Pancreas (tissue), 10 donors: ENCODE data around the gene ZBP1. TPM values are rescaled to one million over a fixed set of nuclear protein-coding genes. Genes with fewer than 3 reads are reported as not detected.

Experiments
- ATAC-seq, 4 donors: fragments of 200-7000 bp; cut with Tn5 transposase; one replicate each; pipeline versions ENCODE4 v1.8.0 to v1.9.1; 2020; ENCODE audit warnings: mild to moderate bottlenecking in 4 of 4, moderate library complexity in 4 of 4
- DNase-seq, 6 donors: peaks; one replicate each; pipeline ENCODE4 v3.0.0-alpha.2; 2020
- FAIRE-seq: peaks from 2 replicates; lab custom pipeline; 2012; peaks lifted over from hg19 to GRCh38; lab: Jason Lieb, UNC
- H3K27ac ChIP-seq, 4 donors: fragments of 200-600 bp; sonication (generic); 1 replicate in 3 of 4; 2 replicates in 1 of 4; pipeline versions ENCODE4 v1.5.0 to v1.8.0; 2020
- H3K27me3 ChIP-seq, 4 donors: fragments of 200-600 bp; one replicate each; pipeline ENCODE4 v1.8.0; 2021
- H3K36me3 ChIP-seq, 3 donors: fragments of 200-600 bp; sonication (generic) in 1 of 3; one replicate each; pipeline versions ENCODE4 v1.5.0 to v1.8.0; 2020 to 2021
- H3K4me1 ChIP-seq, 3 donors: fragments of 200-600 bp; one replicate each; pipeline ENCODE4 v1.8.0; 2021
- H3K4me3 ChIP-seq, 4 donors: fragments of 200-600 bp; sonication (generic) in 2 of 4; one replicate each; pipeline versions ENCODE4 v1.5.0 to v1.8.0; 2020 to 2021
- H3K9me3 ChIP-seq, 4 donors: fragments of 200-600 bp; one replicate each; pipeline ENCODE4 v1.8.0; 2021
- CTCF ChIP-seq, 4 donors: fragments of 200-600 bp; sonication (generic) in 3 of 4; IDR thresholded peaks; one replicate each; pipeline versions ENCODE4 v1.5.0 to v1.8.0; 2021; ENCODE audit warnings: antibody characterized with exemption in 4 of 4
- WGBS, 2 donors: extraction: QIAGEN DNeasy Blood & Tissue Kit; methylation state at CpG; one replicate each; pipeline ENCODE4 v1.1.7; 2013; 5-methylcytosine and 5-hydroxymethylcytosine counted together
- intact Hi-C, 3 donors: fragments of 100-400 bp; cut with DNase I; formaldehyde crosslinking; loops; one replicate each; pipeline versions ENCODE4 v1.11.1 to v1.14.2; 2022
- polyA plus RNA-seq, 2 donors: library from polyadenylated mRNA; stranded (reverse); fragments of 200-250 nt; gene quantifications; one replicate each; pipeline ENCODE4 v1.2.3, GENCODE V29; 2013
- total RNA-seq, 6 donors: library from RNA; stranded (reverse); fragmentation: NEBNext Ultra II Directional in 4 of 6; extraction: Animal tissue kit (Norgen Biotek cat#: 25700) in 4 of 6; gene quantifications; one replicate each; pipeline versions ENCODE4 v1.2.1 to v1.2.4, GENCODE V29; 2021 to 2023
- donor health status: healthy with polysubstance abuse.
- donor health status: DM: no; HTN: no; CAD: no; lungs with moderate emphysema.
- donor health status: DM: no; HTN: no; CAD: no.
- donor health status: control.
- donor health status: control.
- donor health status: Bipolar disorder and iron deficiency.
- donor health status: DM: yes; HTN: yes; CAD: no.
- donor health status: DM: no; HTN: no; CAD: no.
- donor health status: DM: no; HTN: no; CAD: no.
- donor health status: DM: yes; HTN: yes; CAD: no.

The ZBP1 gene
- total and polyA plus RNA-seq, 8 donors = 0.09 to 0.90 (median 0.17) TPM; not detected in 3

GRCh38 chr20:57627339-57627738 lies 7.1 kb upstream of the ZBP1 start:
- WGBS, 2 donors = 58 to 71% methylated on average over 2 of the region's 2 CpGs
- intact Hi-C loops = loop anchor here in 1 of 3 donors (10.0 kb wide), 1 partner anchor 557 kb away; no protein-coding TSS in a partner anchor
- H3K27ac ChIP-seq = peak overlapping the region in 2 of 4 donors; percentile 44 to 58
- no peaks in the 10 kb centered on the region for H3K9me3 ChIP-seq
- no peaks in the 10 kb centered on the region for H3K4me1 ChIP-seq
- H3K27me3 ChIP-seq = no peaks in the 10 kb centered on the region
- DNase-seq (peak in 1 of 6 donors; percentile 4), ATAC-seq (no peak), FAIRE-seq (no peak)
- no peak for TF ChIP-seq CTCF (IDR thresholded peaks at IDR 0.05)
- H3K4me3 ChIP-seq = no peak overlapping the region
- H3K36me3 ChIP-seq = no peaks in the 10 kb centered on the region

GRCh38 chr20:57625978-57626377 lies 5.8 kb upstream of the ZBP1 start:
- intact Hi-C loops = loop anchor here in 1 of 3 donors (10.0 kb wide), 1 partner anchor 559 kb away; no protein-coding TSS in a partner anchor
- ATAC-seq = no peak
- H3K4me3 ChIP-seq = no peak overlapping the region
- H3K4me1 ChIP-seq = no peaks in the 10 kb centered on the region
- DNase-seq = no peak
- FAIRE-seq = no peak
- no peak for TF ChIP-seq CTCF (IDR thresholded peaks at IDR 0.05)
- WGBS, 2 donors = 52 to 53% methylated on average over 2 of the region's 2 CpGs
- no peaks in the 10 kb centered on the region for H3K36me3 ChIP-seq
- H3K27me3 ChIP-seq = no peaks in the 10 kb centered on the region
- H3K27ac ChIP-seq = no peak overlapping the region
- no peaks in the 10 kb centered on the region for H3K9me3 ChIP-seq

- intact Hi-C loops = loop anchor here in 1 of 3 donors (10.0 kb wide), 1 partner anchor 559 kb away; no protein-coding TSS in a partner anchor
- no peak for TF ChIP-seq CTCF (IDR thresholded peaks at IDR 0.05)
- 75 to 85% methylated on average over 7 of the region's 7 CpGs for WGBS, 2 donors
- Histone ChIP-seq H3K36me3 (no peaks in the 10 kb centered on the region), H3K27me3 (no peaks in the 10 kb centered on the region), H3K4me1 (no peaks in the 10 kb centered on the region), H3K27ac (no peak overlapping the region), H3K4me3 (no peak overlapping the region), H3K9me3 (no peaks in the 10 kb centered on the region)
- DNase-seq (peak in 1 of 6 donors; percentile 2), ATAC-seq (no peak), FAIRE-seq (no peak)
Measured at GRCh38 chr20:57625181-57625958, 5.1 kb upstream of the ZBP1 start.

GRCh38 chr20:57624124-57624523 lies 3.9 kb upstream of the ZBP1 start:
- WGBS, 2 donors = 77 to 91% methylated on average over 3 of the region's 3 CpGs
- FAIRE-seq (no peak), ATAC-seq (no peak), DNase-seq (peak in 1 of 6 donors; percentile 1)
- Histone ChIP-seq H3K36me3 (no peaks in the 10 kb centered on the region), H3K4me3 (no peak overlapping the region), H3K27me3 (no peaks in the 10 kb centered on the region), H3K9me3 (no peaks in the 10 kb centered on the region), H3K27ac (no peak overlapping the region), H3K4me1 (no peaks in the 10 kb centered on the region)
- TF ChIP-seq CTCF (IDR thresholded peaks at IDR 0.05) = no peak
- intact Hi-C loops = loop anchor here in 1 of 3 donors (10.0 kb wide), 1 partner anchor 561 kb away; no protein-coding TSS in a partner anchor
